Fibroblast of skin of right quadriceps (primary cell): ENCODE data around the gene LANCL2.
A peak's percentile ranks its signal among the peaks of the same experiment; 100 is the strongest.
"Not testable (repeated sequence)": the region's sequence is repeated elsewhere in the genome, so short reads cannot be mapped to it uniquely, and the experiment has no call there.

Experiments used
- DNase-seq: peaks from one replicate; pipeline ENCODE4 v3.0.0-alpha.2; 2013

Gene LANCL2

DNA sequence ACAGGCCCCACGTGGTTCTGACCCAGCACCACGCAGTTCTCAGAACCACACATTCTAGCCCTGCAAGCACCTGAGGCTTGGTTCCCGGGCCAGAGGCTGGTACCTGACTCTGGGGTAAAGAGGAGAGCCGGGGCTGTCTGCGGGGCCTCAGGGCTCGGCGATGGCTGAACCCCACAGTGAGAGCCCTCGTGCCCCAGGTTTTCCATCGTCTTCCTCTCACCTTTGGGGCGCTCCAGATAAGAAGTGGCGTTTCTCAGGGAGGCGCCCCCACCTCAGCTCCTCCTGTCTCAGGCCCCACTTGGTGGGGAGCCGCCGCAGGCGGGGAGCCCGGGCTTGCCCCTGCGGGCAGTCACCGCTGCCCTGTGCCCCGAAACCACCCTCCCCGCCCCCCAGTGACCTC lies 2.2 kb upstream of the LANCL2 start:
- DNase-seq, result no peak

DNA sequence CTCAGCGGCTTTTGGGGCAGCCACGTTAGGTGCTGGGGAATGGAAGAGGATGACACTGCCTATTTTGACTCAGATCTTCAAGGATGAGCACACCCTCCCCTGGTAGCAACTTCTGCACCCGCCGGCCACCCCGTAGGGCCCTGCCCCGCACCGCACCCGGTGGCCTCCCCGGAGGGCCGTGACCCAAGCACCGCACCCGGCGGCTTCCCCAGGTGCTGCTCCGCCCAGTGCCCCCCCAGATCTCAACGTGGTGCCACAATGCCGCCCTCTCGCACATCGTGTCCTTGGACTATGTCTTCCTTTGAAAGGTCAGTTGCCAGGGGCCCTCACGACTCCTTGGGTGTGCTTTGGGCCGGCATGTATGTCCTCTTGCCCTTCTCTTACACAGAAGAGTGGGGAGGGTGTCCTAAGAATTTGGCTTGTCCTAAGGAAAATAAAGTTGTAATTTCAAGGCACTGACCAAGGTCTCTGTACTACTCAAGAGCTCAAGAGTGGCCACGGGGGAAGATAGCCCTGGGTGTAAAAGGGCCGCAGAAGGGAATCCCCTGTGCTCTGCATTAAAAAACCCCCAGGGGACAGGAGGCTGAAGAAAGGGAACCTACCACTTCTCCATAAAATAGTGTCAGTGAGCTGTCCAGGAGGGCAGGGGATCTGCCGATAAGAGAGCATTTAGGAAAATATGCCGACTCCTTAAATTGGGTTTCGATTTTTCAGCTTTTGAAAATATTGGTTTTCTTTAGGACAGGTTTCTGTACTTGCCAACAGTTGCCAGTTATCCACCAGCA lies 1.6 kb upstream of the LANCL2 start:
- DNase-seq, result no peak

DNA sequence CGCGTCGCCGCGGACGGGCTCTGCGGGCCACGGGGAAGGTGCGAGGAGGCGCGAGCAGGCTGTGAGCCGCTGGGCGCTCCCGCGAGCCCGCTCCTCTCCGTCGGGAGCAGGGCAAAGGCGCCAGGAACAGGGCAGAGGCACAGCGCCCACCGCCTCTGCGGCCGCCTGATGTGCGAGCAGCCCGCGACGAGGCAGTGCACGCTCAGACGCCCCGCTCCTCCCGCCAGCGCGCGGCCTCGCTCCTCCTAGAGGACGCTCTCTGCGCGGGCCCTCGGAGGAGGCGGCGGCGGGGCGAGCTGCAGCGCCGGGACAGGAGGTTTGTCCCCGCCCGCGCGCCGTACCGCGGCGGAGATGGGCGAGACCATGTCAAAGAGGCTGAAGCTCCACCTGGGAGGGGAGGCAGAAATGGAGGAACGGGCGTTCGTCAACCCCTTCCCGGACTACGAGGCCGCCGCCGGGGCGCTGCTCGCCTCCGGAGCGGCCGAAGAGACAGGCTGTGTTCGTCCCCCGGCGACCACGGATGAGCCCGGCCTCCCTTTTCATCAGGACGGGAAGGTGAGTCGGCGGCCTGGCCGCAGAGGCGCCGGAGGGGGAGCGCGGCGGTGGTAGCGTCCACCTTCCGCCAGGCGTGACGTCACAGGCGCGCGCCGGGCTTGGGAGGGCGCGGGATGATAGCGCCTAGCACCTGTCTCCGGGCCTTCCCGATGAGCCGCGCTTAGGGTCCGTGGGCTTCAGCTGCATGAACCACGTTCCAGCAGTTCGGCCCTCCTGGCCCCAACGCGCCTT lies 731 bp downstream of the LANCL2 start:
- DNase-seq, result peak; percentile 98

DNA sequence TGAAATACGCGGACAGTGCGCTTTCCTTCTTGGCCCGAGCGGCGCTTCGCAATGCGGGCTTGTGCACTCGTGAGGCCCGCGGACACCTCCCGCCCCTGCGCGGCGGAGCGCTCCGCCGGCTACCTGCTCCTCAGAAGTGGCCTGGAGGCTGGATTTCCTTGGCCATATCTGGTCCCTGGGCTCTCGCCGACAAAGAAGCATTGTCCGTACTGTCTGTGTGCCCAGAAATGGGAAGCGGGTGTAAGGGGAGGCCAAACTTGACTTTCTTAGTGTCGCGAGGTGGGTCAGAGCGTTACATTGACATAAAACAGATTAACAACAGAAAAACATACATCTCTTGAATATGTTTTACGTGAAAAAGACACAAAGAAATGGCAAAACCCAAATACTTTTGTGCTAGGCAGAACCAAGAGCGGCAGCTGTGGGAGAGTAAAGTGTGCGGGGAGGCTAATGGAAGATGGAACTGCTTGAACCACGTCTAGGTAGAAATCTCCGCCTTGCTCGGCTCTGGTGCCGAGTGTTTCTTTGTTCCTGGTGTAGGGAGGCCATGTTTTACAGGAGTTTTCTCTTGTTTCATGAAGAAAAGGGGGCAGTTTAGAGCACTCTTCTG lies 1.4 kb downstream of the LANCL2 start:
- no peak for DNase-seq

DNA sequence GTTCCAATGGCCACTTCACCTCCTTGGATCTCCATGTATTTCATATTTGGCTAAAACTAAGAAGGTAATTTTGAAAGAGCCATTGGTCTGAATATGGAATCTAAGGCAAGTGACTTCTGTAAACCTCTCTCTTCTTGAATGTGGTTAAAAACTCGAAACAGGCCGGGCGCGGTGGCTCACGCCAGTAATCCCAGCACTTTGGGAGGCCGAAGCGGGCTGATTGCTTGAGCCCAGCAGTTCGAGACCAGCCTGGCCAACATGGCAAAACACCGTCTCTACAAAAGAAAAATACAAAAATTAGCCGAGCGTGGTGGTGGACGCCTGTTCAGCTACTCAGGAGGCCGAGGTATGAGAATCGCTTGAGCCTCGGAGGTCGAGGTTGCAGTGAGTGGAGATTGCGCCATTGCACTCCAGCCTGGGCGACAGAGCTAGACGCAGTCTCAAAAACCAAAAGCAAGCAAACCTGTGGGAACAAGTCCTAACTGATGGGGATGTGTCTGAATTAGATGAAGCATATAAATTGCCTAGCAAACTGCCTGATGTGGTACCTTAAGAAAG lies 2.2 kb downstream of the LANCL2 start:
- no peak for DNase-seq

DNA sequence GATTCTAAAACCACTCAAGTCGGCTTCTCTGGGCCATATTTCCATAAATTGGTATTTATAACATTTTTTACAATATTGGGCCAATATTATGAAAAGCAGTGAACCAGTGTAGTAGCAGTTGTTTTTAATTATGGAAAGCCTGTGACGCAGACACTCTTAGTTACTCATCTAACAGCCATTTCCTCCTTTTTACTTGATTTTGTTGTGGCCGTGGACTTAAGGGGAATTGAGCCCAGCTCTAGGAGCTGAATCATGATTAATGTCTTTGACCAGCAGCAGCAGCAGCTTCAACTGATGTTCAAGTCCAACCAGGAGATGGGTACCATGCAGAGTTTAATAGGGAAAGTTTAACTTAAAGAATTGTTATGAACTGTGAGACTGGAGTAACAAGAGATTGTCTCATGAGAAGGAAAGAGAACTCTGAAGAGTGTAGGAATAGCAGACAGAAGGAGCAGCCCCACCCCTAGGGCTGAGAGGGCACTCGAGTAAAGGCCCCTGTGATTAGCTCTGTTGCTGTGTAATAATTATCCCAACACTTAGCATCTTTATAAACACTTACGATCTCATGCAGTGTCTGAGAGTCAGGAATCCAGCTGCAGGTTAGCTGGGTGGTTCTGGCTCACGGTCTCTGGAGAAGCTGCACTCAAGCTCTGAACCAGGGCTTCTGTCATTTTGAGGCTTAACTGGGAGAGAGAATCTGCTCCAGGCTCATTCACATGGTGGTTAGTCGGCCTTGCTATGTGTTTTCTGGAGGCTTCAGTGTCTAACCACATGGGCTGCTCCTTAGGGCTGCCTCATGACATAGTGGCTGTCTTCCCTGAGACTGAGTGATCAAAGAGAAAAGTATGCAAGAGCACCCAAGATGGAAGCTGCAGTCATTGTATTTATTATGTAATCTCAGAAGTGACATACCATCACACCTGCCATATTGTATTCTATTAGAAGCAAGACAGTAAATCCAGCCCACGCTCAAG lies 4.6 kb downstream of the LANCL2 start:
- peak; percentile 98 for DNase-seq

DNA sequence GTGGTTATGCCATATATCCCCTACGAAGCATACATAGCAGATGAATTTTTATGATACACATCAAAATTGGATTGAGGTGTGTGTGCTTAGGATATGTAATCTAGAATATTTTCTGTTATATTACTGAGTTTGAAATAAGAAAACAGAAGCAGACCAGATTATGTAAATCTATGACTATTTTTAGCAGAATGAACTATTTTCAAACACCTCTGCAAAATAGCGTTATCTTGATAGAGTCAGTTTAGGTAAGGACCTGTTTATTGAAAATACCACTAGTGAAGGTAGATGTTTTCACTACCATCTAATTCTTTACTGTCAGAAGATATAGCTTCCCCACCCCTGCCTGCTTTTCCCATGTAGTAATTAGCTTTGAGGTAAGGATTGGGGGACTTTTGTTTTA lies 9.1 kb downstream of the LANCL2 start:
- no peak for DNase-seq

DNA sequence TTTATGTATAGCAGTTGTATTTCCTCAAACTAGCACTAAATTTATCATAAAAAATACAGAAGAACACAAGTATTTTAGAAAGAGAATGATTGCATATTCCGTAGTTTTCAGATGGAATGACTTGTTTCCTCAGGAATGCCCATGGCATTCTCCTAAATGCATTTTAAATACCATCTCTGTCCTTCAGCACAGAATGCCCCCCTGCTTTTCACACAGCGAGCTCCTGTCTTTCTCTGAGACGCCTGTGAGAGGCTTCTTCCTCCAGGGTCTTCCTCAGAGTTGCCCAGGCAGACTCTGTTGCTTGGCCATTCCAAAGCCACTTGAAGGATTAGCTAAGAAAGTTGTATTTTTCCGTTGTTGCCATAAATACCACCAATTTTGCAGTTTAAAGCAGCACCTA lies 10.1 kb downstream of the LANCL2 start:
- DNase-seq, result peak; percentile 19

DNA sequence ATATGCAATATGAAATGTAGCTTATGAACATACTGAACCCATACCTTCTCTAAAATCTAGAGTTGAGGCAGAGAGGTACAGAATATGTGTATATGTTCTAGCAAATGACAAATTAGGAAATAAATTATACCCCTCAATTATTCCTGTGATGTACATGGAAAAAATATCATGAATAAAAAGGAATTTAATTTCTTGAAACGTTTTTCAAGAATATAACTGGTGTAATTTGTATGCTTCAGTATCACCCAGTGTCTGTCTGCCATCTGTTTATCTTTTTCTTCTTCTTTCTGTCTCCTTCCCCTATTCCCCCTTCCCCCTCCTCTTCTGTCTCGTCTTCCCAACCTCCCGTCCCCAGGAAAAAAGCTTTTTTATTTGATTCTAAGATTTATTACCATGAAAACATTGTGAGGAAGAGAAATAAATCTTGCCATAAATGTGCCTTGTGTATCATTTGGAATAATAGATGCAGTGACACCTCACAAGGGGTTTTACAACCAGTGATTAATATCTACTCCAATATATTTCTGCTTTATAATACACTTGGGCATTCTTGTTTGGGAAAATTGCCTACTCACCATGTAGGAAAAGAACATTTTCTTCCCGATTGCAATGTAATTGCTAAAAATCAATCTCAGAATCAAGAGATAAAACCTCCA lies 12.2 kb downstream of the LANCL2 start:
- no peak for DNase-seq

DNA sequence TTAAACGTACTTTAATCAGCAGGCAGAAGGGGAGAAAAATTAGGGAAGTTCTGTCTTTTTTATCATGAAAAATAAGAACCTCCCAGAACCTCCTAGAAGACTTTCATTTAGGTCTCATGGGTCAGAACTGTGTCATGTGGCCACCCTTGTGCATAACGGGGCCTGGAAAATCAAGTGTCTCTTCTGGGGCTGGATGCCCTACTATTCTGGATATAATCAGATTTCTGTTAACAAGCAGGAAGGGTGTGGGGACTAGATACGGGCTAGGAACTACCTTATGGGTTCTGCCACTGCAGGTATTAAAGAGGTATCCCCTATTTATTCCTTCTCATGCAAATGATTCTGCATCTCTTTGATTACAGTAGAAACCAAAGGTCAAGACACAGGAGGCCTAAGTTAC lies 14.1 kb downstream of the LANCL2 start:
- no peak for DNase-seq

DNA sequence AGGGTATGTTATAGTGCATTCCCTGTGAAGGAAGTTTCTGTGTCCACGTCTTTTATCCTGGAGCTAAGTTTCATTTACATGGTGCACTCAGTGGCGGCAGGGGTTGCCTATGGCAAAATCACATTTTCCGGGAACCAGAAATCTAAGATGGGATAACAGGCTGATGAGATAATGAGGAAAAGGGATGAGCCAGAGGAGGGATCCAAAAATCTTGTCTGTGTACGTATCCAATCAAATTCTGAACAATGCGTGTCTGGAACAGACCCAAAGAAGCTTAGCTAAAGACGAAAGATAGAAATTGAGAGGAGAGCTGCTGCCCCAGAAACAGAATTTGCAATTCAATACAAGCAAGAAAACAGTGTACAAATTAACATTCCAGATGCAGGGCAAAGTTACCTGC lies 16.1 kb downstream of the LANCL2 start:
- no peak for DNase-seq

DNA sequence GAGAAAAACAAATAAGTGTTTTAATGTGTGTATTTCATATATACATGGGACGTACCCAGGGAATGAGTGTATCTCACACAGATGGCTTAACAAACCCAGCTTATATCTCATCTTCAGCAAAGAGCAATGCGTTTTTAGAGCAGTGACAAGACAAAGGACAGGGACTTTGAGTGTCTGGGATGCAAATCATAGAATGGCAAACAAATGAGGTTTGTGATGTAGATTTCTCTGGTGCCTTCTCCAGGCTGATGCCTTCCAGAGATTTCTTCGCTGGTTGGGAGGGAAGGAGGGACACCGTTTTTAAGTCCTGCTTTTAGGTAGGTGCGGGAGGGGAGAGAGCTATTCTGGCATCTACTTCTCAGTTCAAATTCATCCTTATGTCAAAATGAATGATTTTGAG lies 16.6 kb downstream of the LANCL2 start:
- no peak for DNase-seq

DNA sequence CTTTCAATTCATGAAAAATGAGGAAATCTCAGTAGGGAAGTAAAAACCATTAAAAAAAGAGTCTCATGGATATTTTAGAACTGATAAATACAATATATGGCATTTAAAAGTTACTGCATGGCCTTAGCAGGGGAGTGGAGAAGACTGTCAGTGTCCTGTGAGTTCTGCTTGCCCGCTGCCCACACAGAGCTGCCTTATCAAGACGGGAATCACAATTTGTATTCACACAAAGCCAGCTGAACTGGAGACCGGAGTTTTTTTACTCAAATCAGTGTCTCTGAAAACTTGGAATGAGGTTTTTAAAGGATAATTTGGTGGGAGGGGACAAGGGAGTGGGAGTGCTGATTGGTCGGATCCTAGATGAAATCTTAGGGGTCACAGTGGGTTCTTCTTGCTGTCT lies 17.1 kb downstream of the LANCL2 start:
- no peak for DNase-seq

DNA sequence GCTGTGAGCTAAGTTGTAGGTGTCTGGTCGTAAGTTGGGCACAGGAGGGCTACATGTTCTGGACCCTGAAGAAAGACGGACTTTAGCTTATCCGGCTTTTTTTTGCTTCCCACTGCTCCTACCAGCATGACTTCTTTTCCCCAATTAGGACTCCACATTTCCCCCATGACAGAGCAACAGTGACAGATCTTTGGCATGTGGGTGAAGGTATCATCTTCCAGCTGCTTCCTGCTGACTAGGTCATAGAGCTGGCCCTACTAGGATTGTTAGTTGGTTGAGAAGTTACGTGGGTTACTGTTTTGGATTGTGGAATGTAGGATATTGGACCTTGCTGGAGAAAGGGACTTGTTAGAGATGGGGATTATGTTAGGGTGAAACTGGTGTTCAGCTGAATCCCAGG lies 21.4 kb downstream of the LANCL2 start:
- DNase-seq, result no peak

DNA sequence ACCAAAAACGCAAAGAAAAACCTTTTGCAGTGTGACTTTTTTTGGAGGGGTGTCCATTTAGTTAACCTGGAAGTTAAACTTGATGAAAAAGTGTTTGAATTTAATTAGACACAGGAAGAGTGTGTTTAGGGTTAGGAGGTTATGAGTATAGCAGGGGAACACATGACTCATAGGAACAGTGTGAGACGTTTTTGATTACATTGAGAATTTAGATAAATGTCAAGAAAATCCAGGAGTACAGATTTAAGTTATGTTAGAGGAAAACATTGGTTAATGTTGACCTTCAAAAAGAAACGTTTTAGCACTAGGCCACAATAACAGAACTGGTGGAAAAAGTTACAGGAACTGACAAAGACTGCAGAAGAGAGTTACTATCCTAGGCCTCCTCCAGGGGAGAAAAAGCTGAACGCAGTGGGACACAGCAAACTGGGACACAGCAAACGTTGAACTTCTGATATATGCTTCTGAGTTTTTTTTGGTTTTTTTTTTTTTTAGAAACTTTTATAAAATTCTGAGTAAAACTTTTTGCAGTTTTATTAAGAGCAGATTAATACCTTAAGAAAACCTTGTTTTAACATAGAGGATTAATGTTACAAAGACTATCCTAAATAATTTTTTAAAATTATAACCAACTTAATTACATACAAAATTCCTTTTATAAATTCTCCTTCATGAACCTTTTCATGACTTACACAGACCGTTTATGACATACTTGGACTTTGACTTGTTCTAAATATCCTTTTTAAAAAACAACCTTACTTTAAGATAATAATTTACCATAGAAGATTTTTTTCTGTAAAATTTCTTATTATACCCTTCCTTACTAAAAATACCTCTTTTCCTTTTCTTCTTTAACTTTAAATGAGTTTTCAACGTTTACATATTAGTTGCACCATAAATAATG lies 22.2 kb downstream of the LANCL2 start:
- DNase-seq, result peak; percentile 41

DNA sequence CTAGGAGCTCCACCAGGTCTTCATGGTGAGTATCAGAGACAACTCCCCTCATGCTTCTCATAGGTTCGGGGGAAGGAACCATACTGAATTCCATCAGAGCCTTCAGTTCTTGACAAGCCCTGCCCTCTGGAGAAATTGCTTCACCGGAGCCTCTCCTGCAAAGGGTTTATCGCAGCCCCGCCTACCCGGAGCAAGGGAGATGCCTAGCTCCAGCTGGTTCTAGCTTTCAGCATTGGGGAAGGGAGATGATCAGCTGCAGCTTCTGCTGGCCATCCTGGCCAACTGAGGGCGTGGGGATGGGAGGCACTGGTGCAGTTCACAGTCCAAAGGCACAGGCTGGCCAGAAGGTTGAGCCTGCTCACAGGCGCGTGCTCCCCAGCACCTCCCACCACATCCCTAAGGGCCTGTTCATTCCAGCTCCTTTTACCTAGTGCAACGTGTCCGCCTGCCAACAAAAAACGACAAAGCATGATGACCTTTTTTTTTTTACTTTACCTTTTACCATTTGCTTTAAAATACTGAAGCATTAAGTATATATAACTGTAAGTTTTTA lies 31.2 kb downstream of the LANCL2 start:
- DNase-seq, result no peak

DNA sequence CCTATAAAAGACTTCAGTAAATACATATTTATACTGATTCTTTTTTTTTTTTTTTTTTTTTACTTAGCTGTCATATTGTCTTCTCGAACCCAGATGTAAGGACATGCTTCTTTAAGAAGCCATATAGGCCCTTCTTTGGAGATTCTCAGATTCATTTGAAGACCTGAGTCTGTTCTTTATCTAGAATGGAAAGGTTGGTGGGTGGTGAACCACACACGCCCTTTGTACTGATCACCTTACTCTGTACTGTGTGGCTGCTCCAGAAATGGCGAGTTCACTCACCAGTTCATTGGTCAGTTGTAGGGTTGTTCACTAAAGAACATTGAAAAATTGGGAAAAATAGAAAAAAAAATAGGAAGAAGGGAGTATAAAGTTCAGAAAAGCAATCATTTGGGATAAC lies 32.5 kb downstream of the LANCL2 start:
- no peak for DNase-seq

DNA sequence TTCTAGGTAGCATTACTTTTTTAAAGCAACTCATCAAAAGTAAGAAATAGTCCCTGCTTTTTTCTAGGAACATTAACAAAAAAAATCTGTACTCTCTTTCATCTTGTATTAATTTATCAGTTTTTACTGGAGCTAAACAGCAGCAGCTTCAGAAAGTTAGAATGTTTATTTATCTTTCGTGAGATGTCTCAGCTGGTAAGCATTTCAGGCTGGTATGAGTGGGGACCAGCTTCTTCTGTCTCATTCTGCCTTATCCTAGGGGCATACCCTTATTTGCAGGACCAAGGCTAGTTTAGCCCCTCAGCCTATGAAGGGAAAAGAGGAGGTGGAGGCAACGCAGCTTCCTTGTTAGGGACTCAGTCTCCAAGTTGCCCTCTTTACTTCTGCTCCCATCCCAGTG lies 35.1 kb downstream of the LANCL2 start:
- no peak for DNase-seq

DNA sequence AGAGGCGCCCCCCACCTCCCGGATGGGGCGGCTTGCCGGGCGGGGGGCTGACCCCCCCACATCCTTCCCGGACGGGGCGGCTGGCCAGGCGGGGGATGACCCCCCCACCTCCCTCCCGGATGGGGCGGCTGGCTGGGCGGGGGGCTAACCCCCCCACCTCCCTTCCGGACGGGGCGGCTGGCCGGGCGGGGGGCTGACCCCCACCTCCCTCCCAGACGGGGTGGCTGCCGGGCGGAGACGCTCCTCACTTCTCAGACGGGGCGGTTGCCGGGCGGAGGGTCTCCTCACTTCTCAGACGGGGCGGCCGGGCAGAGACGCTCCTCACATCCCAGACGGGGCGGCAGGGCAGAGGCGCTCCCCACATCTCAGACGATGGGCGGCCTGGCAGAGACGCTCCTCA lies 37.4 kb downstream of the LANCL2 start:
- DNase-seq, result not testable (repeated sequence)

DNA sequence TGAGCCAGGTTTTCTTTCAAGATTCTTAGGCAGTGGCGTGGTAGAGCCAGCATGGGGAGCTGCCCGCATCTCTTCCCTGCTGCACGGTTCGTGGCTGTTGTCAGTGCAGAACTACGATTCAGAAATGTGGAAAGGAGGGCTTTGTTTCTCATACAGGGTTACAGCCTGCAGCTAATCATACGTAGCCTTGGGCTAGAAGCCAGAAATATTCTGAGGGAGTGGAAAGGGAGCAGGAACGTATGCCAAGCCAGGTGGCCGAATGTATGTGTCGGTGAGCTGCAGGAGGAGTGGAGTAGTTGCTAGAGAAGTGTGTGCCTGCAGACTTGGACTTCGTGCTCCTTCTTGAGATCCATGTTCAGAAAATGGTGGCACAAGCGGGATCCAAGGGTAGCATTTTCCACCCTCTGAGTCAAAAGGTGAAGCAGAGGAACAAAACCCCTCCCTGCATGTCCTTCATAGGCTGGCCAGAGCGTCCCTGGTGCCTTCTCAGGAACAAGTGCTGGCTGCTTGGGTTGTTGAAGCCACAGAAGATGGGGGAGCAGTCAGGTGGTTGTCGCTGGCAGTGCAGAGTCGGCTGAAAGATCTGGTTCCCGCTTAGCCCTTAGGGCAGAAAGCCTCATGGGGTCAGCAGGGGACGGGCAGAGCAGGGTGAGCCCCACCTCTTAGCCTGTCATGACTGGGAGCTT lies 40.9 kb downstream of the LANCL2 start:
- no peak for DNase-seq
